Measurements from ENCODE around the gene CPN2. TPM values are rescaled to one million over a fixed set of nuclear protein-coding genes. Genes with fewer than 3 reads are reported as not detected.
A peak's percentile ranks its signal among the peaks of the same experiment; 100 is the strongest.

CPN2 gene
- total RNA-seq, 4 donors from 2014 or later = not detected

GRCh38 chr3:194312186-194312742 is 38.9 kb downstream of the CPN2 start:
- no peak for TF ChIP-seq CTCF (IDR thresholded peaks at IDR 0.05)
- TF ChIP-seq EP300 (IDR thresholded peaks at IDR 0.05) = no peak
- TF ChIP-seq POLR2A (IDR thresholded peaks at IDR 0.05) = no peak
- Histone ChIP-seq H3K27ac (peak overlapping the region in 1 of 4 donors; percentile 63), H3K4me1 (peaks cover 0 to 71% (median 18%) of the 10 kb centered on the region in 4 donors), H3K9me3 (no peaks in the 10 kb centered on the region), H3K36me3 (no peaks in the 10 kb centered on the region), H3K27me3 (peaks cover 0 to 3% of the 10 kb centered on the region in 2 donors), H3K4me3 (no peak overlapping the region)
- 72 to 85% methylated on average over 7 of the region's 7 CpGs for WGBS, 2 donors
- peak in 1 of 2 donors; percentile 27 for DNase-seq (ENCODE audit: low spot score in 2 of 2)

- no peak for DNase-seq (ENCODE audit: low spot score in 2 of 2)
- peaks cover 0 to 70% (median 17%) of the 10 kb centered on the region in 4 donors for H3K4me1 ChIP-seq
Measured at GRCh38 chr3:194311000-194311399, 40.1 kb downstream of the CPN2 start.

GRCh38 chr3:194310060-194310835 is 40.9 kb downstream of the CPN2 start:
- H3K9me3 ChIP-seq = no peaks in the 10 kb centered on the region
- WGBS, 2 donors = 61 to 63% methylated on average over 11 of the region's 11 CpGs
- TF ChIP-seq CTCF (IDR thresholded peaks at IDR 0.05) = no peak
- TF ChIP-seq POLR2A (IDR thresholded peaks at IDR 0.05) = no peak
- TF ChIP-seq EP300 (IDR thresholded peaks at IDR 0.05) = no peak

More at GRCh38 chr3:194311000-194311399, 40.1 kb downstream of the CPN2 start:
- Histone ChIP-seq H3K9me3 (no peaks in the 10 kb centered on the region), H3K27me3 (peaks cover 0 to 6% of the 10 kb centered on the region in 2 donors), H3K36me3 (no peaks in the 10 kb centered on the region), H3K27ac (no peak overlapping the region), H3K4me3 (no peak overlapping the region)
- TF ChIP-seq EP300 (IDR thresholded peaks at IDR 0.05) (no peak), CTCF (IDR thresholded peaks at IDR 0.05) (no peak), POLR2A (IDR thresholded peaks at IDR 0.05) (no peak)
- 93 to 94% methylated on average over 2 of the region's 2 CpGs for WGBS, 2 donors

GRCh38 chr3:194308601-194309449 is 42.3 kb downstream of the CPN2 start:
- 57% methylated on average over 8 of the region's 8 CpGs for WGBS, 2 donors
- no peaks in the 10 kb centered on the region for H3K36me3 ChIP-seq
- no peak overlapping the region for H3K27ac ChIP-seq
- H3K9me3 ChIP-seq = no peaks in the 10 kb centered on the region
- no peak overlapping the region for H3K4me3 ChIP-seq
- TF ChIP-seq EP300 (IDR thresholded peaks at IDR 0.05) (no peak), CTCF (IDR thresholded peaks at IDR 0.05) (no peak), POLR2A (IDR thresholded peaks at IDR 0.05) (no peak)
- peaks cover 0 to 50% (median 9%) of the 10 kb centered on the region in 4 donors for H3K4me1 ChIP-seq
- peaks cover 0 to 7% of the 10 kb centered on the region in 2 donors for H3K27me3 ChIP-seq
- no peak for DNase-seq (ENCODE audit: low spot score in 2 of 2)

More at GRCh38 chr3:194310060-194310835, 40.9 kb downstream of the CPN2 start:
- Histone ChIP-seq H3K4me1 (peaks cover 0 to 64% (median 13%) of the 10 kb centered on the region in 4 donors), H3K27ac (no peak overlapping the region), H3K4me3 (no peak overlapping the region), H3K27me3 (peaks cover 0 to 7% of the 10 kb centered on the region in 2 donors), H3K36me3 (no peaks in the 10 kb centered on the region)
- no peak for DNase-seq (ENCODE audit: low spot score in 2 of 2)

Measured in tibial nerve (tissue), 4 donors.